Left ventricle myocardium superior (tissue), 1 donor: Measurements from ENCODE around the gene RGS12. TPM values are rescaled to one million over a fixed set of nuclear protein-coding genes. Genes with fewer than 3 reads are reported as not detected.

ENCODE experiments used
- ATAC-seq: fragments of 200-7000 bp; cut with Tn5 transposase; one replicate; pipeline ENCODE4 v1.9.1; 2020; ENCODE audit warnings: mild to moderate bottlenecking, moderate library complexity
- DNase-seq: peaks from one replicate; pipeline ENCODE4 v3.0.0-alpha.2; 2020
- intact Hi-C: fragments of 100-400 bp; cut with micrococcal nuclease; formaldehyde crosslinking; loops from one replicate; pipeline ENCODE4 v1.11.0; 2022
- total RNA-seq: library from RNA; stranded (reverse); fragmentation: NEBNext Ultra II Directional; extraction: Animal tissue kit (Norgen Biotek cat#: 25700); gene quantifications from one replicate; pipeline ENCODE4 v1.2.1, GENCODE V29; 2021
- donor health status: DM: no; HTN: yes; CAD: no; lungs with severe emphysema.

Gene RGS12
- total RNA-seq, 1 donor from 2014 or later: 14.6 TPM

- intact Hi-C loops: no loop called here
- DNase-seq (no peak), ATAC-seq (no peak)
These were observed 40.4 kb upstream of the RGS12 start for GRCh38 chr4:3252480-3252828.

GRCh38 chr4:3252831-3253641 is 39.8 kb upstream of the RGS12 start:
- intact Hi-C loops: no loop called here
- no peak for ATAC-seq
- DNase-seq: peak; percentile 21

- peak; percentile 15 for DNase-seq
These were observed 39.0 kb upstream of the RGS12 start for GRCh38 chr4:3253808-3254207.

GRCh38 chr4:3254302-3255131 is 38.3 kb upstream of the RGS12 start:
- DNase-seq (no peak), ATAC-seq (no peak)
- intact Hi-C loops: no loop called here

More at GRCh38 chr4:3253808-3254207, 39.0 kb upstream of the RGS12 start:
- intact Hi-C loops: no loop called here
- no peak for ATAC-seq

GRCh38 chr4:3255611-3256186 is 37.1 kb upstream of the RGS12 start:
- intact Hi-C loops: no loop called here
- ATAC-seq (no peak), DNase-seq (no peak)

- intact Hi-C loops: no loop called here
- ATAC-seq (no peak), DNase-seq (no peak)
These were observed 36.4 kb upstream of the RGS12 start for GRCh38 chr4:3256230-3257102.

- intact Hi-C loops: no loop called here
- DNase-seq: no peak
- no peak for ATAC-seq
These were observed 35.7 kb upstream of the RGS12 start for GRCh38 chr4:3257103-3257555.

GRCh38 chr4:3257556-3258482 is 35.0 kb upstream of the RGS12 start:
- no peak for ATAC-seq
- DNase-seq: no peak
- intact Hi-C loops: no loop called here

GRCh38 chr4:3261411-3262207 is 31.2 kb upstream of the RGS12 start:
- intact Hi-C loops: no loop called here
- ATAC-seq: no peak
- no peak for DNase-seq

- intact Hi-C loops: no loop called here
- DNase-seq (no peak), ATAC-seq (no peak)
These were observed 30.4 kb upstream of the RGS12 start for GRCh38 chr4:3262208-3263052.

- intact Hi-C loops: no loop called here
- DNase-seq (no peak), ATAC-seq (no peak)
These were observed 29.6 kb upstream of the RGS12 start for GRCh38 chr4:3263053-3263875.

- DNase-seq: no peak
- ATAC-seq: no peak
- intact Hi-C loops: no loop called here
These were observed 29.0 kb upstream of the RGS12 start for GRCh38 chr4:3263876-3264193.

- ATAC-seq (no peak), DNase-seq (no peak)
- intact Hi-C loops: no loop called here
These were observed 26.7 kb upstream of the RGS12 start for GRCh38 chr4:3266076-3266475.

GRCh38 chr4:3267576-3268394 is 25.0 kb upstream of the RGS12 start:
- DNase-seq (no peak), ATAC-seq (no peak)
- intact Hi-C loops: no loop called here
